HG03045 (cell line): ENCODE data around the gene AKR1D1.
"Not testable (repeated sequence)": the region's sequence is repeated elsewhere in the genome, so short reads cannot be mapped to it uniquely, and the experiment has no call there.

Experiments used
- ATAC-seq: cut with Tn5 transposase; IDR thresholded peaks from one replicate; pipeline ENCODE4 v1.9.1; 2021; ENCODE audit warnings: mild to moderate bottlenecking, moderate library complexity; ENCODE audit not compliant: unreplicated experiment

Gene AKR1D1

GRCh38 chr7:138076196-138076595 is at the start of gene AKR1D1:
Gene AKR1D1 (plus strand): TSS chr7:138076459. CDS start chr7:138076519, 60 bp downstream.
- no peak for ATAC-seq

- no peak for ATAC-seq
Observed at GRCh38 chr7:138027100-138027499, 49.2 kb upstream of the AKR1D1 start.

- ATAC-seq: no peak
Observed at GRCh38 chr7:138029126-138029525, 47.1 kb upstream of the AKR1D1 start.

- no peak for ATAC-seq
Observed at GRCh38 chr7:138029941-138030340, 46.3 kb upstream of the AKR1D1 start.

- ATAC-seq: no peak
Observed at GRCh38 chr7:138030679-138031351, 45.4 kb upstream of the AKR1D1 start.

- no peak for ATAC-seq
Observed at GRCh38 chr7:138032186-138032585, 44.1 kb upstream of the AKR1D1 start.

- no peak for ATAC-seq
Observed at GRCh38 chr7:138032770-138033169, 43.5 kb upstream of the AKR1D1 start.

- ATAC-seq: no peak
Observed at GRCh38 chr7:138033241-138033640, 43.0 kb upstream of the AKR1D1 start.

GRCh38 chr7:138036135-138036534 is 40.1 kb upstream of the AKR1D1 start:
- no peak for ATAC-seq

- not testable (repeated sequence) for ATAC-seq
Observed at GRCh38 chr7:138040063-138040462, 36.2 kb upstream of the AKR1D1 start.

- no peak for ATAC-seq
Observed at GRCh38 chr7:138044897-138045296, 31.4 kb upstream of the AKR1D1 start.

- ATAC-seq: no peak
Observed at GRCh38 chr7:138047907-138048306, 28.4 kb upstream of the AKR1D1 start.

- no peak for ATAC-seq
Observed at GRCh38 chr7:138049505-138050116, 26.6 kb upstream of the AKR1D1 start.

GRCh38 chr7:138051712-138052247 is 24.5 kb upstream of the AKR1D1 start:
- ATAC-seq: not testable (repeated sequence)

GRCh38 chr7:138052696-138053095 is 23.6 kb upstream of the AKR1D1 start:
- no peak for ATAC-seq

- not testable (repeated sequence) for ATAC-seq
Observed at GRCh38 chr7:138055698-138056097, 20.6 kb upstream of the AKR1D1 start.

- ATAC-seq: no peak
Observed at GRCh38 chr7:138063400-138063799, 12.9 kb upstream of the AKR1D1 start.

GRCh38 chr7:138064856-138065357 is 11.4 kb upstream of the AKR1D1 start:
- ATAC-seq: no peak

- no peak for ATAC-seq
Observed at GRCh38 chr7:138065827-138066226, 10.4 kb upstream of the AKR1D1 start.

GRCh38 chr7:138066954-138067394 is 9.3 kb upstream of the AKR1D1 start:
- ATAC-seq: no peak

GRCh38 chr7:138067774-138068173 is 8.5 kb upstream of the AKR1D1 start:
- no peak for ATAC-seq

- ATAC-seq: no peak
Observed at GRCh38 chr7:138070908-138071307, 5.4 kb upstream of the AKR1D1 start.
